ENCODE results near the gene RAD52.

DNA sequence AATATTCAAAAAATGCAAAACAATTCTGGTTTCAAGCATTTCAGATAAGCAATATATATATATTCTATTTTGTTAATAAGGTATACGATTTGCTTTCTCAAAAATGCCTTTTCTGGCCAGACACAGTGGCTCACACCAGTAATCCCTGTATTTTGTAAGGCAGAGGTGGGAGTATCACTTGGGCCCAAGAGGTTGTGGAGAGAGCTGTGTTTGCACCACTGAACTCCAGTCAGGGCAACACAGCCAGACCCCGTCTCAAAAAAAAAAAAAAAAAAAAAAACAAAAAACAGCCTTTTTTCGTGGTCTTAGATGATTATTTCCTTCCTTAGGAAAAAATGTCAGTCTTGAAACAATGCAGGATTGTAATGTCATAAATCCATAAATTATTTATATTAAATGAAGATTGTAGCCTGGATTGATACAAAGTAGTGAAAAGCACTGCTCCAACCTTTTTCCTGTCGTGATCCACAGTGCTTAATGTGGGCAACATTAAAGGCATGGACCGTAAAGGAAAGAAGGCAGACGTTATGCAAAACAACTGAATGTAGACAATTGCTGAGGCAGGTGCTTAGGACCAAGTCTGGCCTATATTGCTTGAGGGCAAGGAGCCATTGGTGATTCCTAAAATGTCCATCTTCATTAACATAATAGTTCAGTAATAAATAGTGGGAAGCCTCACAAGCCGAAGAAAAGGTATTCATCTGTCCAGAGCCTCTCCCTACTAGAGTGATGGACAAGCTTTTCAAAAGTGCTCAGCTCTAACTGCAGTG is 36.8 kb downstream of the RAD52 start:
- TF ChIP-seq POLR2A (IDR thresholded peaks at IDR 0.05; ENCODE audit: low read depth) (no peak), POLR2AphosphoS5 (IDR thresholded peaks at IDR 0.05) (no peak), EP300 (IDR thresholded peaks at IDR 0.05) (no peak)
- TF ChIP-seq, protein P1, sequence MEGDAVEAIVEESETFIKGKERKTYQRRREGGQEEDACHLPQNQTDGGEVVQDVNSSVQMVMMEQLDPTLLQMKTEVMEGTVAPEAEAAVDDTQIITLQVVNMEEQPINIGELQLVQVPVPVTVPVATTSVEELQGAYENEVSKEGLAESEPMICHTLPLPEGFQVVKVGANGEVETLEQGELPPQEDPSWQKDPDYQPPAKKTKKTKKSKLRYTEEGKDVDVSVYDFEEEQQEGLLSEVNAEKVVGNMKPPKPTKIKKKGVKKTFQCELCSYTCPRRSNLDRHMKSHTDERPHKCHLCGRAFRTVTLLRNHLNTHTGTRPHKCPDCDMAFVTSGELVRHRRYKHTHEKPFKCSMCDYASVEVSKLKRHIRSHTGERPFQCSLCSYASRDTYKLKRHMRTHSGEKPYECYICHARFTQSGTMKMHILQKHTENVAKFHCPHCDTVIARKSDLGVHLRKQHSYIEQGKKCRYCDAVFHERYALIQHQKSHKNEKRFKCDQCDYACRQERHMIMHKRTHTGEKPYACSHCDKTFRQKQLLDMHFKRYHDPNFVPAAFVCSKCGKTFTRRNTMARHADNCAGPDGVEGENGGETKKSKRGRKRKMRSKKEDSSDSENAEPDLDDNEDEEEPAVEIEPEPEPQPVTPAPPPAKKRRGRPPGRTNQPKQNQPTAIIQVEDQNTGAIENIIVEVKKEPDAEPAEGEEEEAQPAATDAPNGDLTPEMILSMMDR (IDR thresholded peaks at IDR 0.05) = no peak
